ENCODE data around the gene SCAF1.
A peak's percentile ranks its signal among the peaks of the same experiment; 100 is the strongest.

Gene SCAF1

GRCh38 chr19:49641688-49642491 lies at the start of gene SCAF1:
TSS of gene SCAF1 (plus strand) at chr19:49642209. CDS start at chr19:49645027, 2,818 bp downstream.
- peak; percentile 100 for DNase-seq

- peak in 1 of 3 donors; percentile 13 for DNase-seq
These were observed 49.4 kb upstream of the SCAF1 start for GRCh38 chr19:49592486-49593232.

- peak; percentile 87 to 94 (median 91) for DNase-seq
These were observed 48.5 kb upstream of the SCAF1 start for GRCh38 chr19:49593233-49594113.

GRCh38 chr19:49594157-49594992 lies 47.6 kb upstream of the SCAF1 start:
- no peak for DNase-seq

GRCh38 chr19:49594993-49595818 lies 46.8 kb upstream of the SCAF1 start:
- DNase-seq = no peak

GRCh38 chr19:49595819-49596404 lies 46.1 kb upstream of the SCAF1 start:
- DNase-seq = no peak

GRCh38 chr19:49596407-49596806 lies 45.6 kb upstream of the SCAF1 start:
- no peak for DNase-seq

- no peak for DNase-seq
These were observed 44.9 kb upstream of the SCAF1 start for GRCh38 chr19:49596954-49597702.

GRCh38 chr19:49597703-49597974 lies 44.4 kb upstream of the SCAF1 start:
- DNase-seq = no peak

GRCh38 chr19:49599378-49600295 lies 42.4 kb upstream of the SCAF1 start:
- DNase-seq = peak; percentile 43 to 55 (median 47)

GRCh38 chr19:49601482-49602038 lies 40.4 kb upstream of the SCAF1 start:
- DNase-seq = no peak

- no peak for DNase-seq
These were observed 39.2 kb upstream of the SCAF1 start for GRCh38 chr19:49602806-49603205.

GRCh38 chr19:49605605-49606004 lies 36.4 kb upstream of the SCAF1 start:
- no peak for DNase-seq

GRCh38 chr19:49609499-49610092 lies 32.4 kb upstream of the SCAF1 start:
- DNase-seq = no peak

GRCh38 chr19:49613374-49613773 lies 28.6 kb upstream of the SCAF1 start:
- DNase-seq = peak; percentile 54 to 65 (median 62)

GRCh38 chr19:49614096-49614833 lies 27.7 kb upstream of the SCAF1 start:
- peak; percentile 81 to 87 (median 81) for DNase-seq

GRCh38 chr19:49615861-49616260 lies 26.1 kb upstream of the SCAF1 start:
- DNase-seq = no peak

- DNase-seq = no peak
These were observed 25.5 kb upstream of the SCAF1 start for GRCh38 chr19:49616532-49616931.

Data from suppressor macrophage treated with lipopolysaccharide for 1 hour (primary cell).